Esophagus squamous epithelium (tissue), 5 donors: Measurements from ENCODE around the gene ZDHHC7. TPM values are rescaled to one million over a fixed set of nuclear protein-coding genes. Genes with fewer than 3 reads are reported as not detected.

Source experiments
- DNase-seq: peaks from one replicate; lab custom pipeline; 2025; lab: John Stamatoyannopoulos, UW
- H3K27ac ChIP-seq, 4 donors: fragments of 200-600 bp; sonication (generic); one replicate each; pipeline ENCODE4 v1.5.1; 2016 to 2019; ENCODE audit warnings: mild to moderate bottlenecking in 1 of 4
- H3K27me3 ChIP-seq, 4 donors: fragments of 200-600 bp; sonication (generic); 1 replicate in 3 of 4; 2 replicates in 1 of 4; pipeline versions ENCODE4 v1.5.1 to v1.6.0; 2017 to 2021; ENCODE audit warnings: antibody characterized with exemption in 1 of 4
- H3K36me3 ChIP-seq, 3 donors: fragments of 200-600 bp; sonication (generic); one replicate each; pipeline ENCODE4 v1.5.1; 2016 to 2019
- H3K4me1 ChIP-seq, 3 donors: fragments of 200-600 bp; sonication (generic); one replicate each; pipeline ENCODE4 v1.5.1; 2017 to 2019
- H3K4me3 ChIP-seq, 4 donors: fragments of 200-600 bp; sonication (generic); 1 replicate in 3 of 4; 2 replicates in 1 of 4; pipeline ENCODE4 v1.5.1; 2016 to 2019; ENCODE audit warnings: mild to moderate bottlenecking in 2 of 4, moderate library complexity in 1 of 4
- H3K9me3 ChIP-seq, 3 donors: fragments of 200-600 bp; sonication (generic); one replicate each; pipeline ENCODE4 v1.5.1; 2016 to 2019
- CTCF ChIP-seq, 6 experiments: fragments of 450-650 bp in 4 of 6; fragments of 200-600 bp in 2 of 6; sonication (generic) in 2 of 6; IDR thresholded peaks; one replicate each; pipeline ENCODE4 v1.5.1; 2016 to 2019; ENCODE audit warnings: antibody characterized with exemption in 6 of 6, mild to moderate bottlenecking in 4 of 6, moderate library complexity in 4 of 6
- POLR2A ChIP-seq, 4 donors: fragments of 450-650 bp; IDR thresholded peaks; one replicate each; pipeline ENCODE4 v1.6.1; 2017; ENCODE audit warnings: antibody characterized with exemption in 4 of 4, mild to moderate bottlenecking in 4 of 4, moderate library complexity in 3 of 4
- WGBS, 2 donors: methylation state at CpG; one replicate each; pipeline ENCODE4 v1.1.5; 2018; 5-methylcytosine and 5-hydroxymethylcytosine counted together
- intact Hi-C: fragments of 100-400 bp; cut with DNase I; formaldehyde crosslinking; loops from one replicate; pipeline ENCODE4 v1.15.0; 2022
- total RNA-seq, 4 donors: library from RNA; depleted of rRNA; stranded (reverse); fragments of >200 nt; gene quantifications; one replicate each; pipeline ENCODE4 v1.1.0, GENCODE V29; 2016
- donor health status: DM: yes; HTN: yes; CAD: no.

Gene ZDHHC7
- total RNA-seq, 4 donors from 2014 or later: 31.2 to 41.2 (median 38.6) TPM

GRCh38 chr16:85042167-85042526, 30.8 kb upstream of the ZDHHC7 start:
- WGBS, 2 donors: 76% methylated on average over 6 of the region's 6 CpGs
- H3K9me3 ChIP-seq: no peaks in the 10 kb centered on the region
- H3K36me3 ChIP-seq: peaks cover 0 to 8% (median 0%) of the 10 kb centered on the region in 3 donors
- H3K4me3 ChIP-seq: no peak overlapping the region
- H3K4me1 ChIP-seq: peaks cover 0 to 7% (median 0%) of the 10 kb centered on the region in 3 donors
- no peak overlapping the region for H3K27ac ChIP-seq
- intact Hi-C loops: no loop called here
- no peak for DNase-seq
- TF ChIP-seq CTCF (IDR thresholded peaks at IDR 0.05): no peak
- TF ChIP-seq POLR2A (IDR thresholded peaks at IDR 0.05): no peak
- no peaks in the 10 kb centered on the region for H3K27me3 ChIP-seq

- no peak for TF ChIP-seq POLR2A (IDR thresholded peaks at IDR 0.05)
- no peak for TF ChIP-seq CTCF (IDR thresholded peaks at IDR 0.05)
- peaks cover 0 to 8% (median 0%) of the 10 kb centered on the region in 3 donors for H3K36me3 ChIP-seq
- H3K27me3 ChIP-seq: no peaks in the 10 kb centered on the region
- no peak overlapping the region for H3K4me3 ChIP-seq
- intact Hi-C loops: no loop called here
- H3K27ac ChIP-seq: no peak overlapping the region
- no peak for DNase-seq
- H3K4me1 ChIP-seq: peaks cover 0 to 13% (median 6%) of the 10 kb centered on the region in 3 donors
- WGBS, 2 donors: 82 to 85% methylated on average over 20 to 22 of the region's 27 CpGs
- H3K9me3 ChIP-seq: no peaks in the 10 kb centered on the region
Observed at GRCh38 chr16:85041219-85042166, 30.2 kb upstream of the ZDHHC7 start.

GRCh38 chr16:85040685-85041084, 29.4 kb upstream of the ZDHHC7 start:
- DNase-seq: no peak
- no peaks in the 10 kb centered on the region for H3K9me3 ChIP-seq
- no peaks in the 10 kb centered on the region for H3K27me3 ChIP-seq
- H3K27ac ChIP-seq: no peak overlapping the region
- H3K4me3 ChIP-seq: no peak overlapping the region
- 81 to 84% methylated on average over 6 of the region's 6 CpGs for WGBS, 2 donors
- intact Hi-C loops: no loop called here
- H3K4me1 ChIP-seq: peaks cover 0 to 19% (median 11%) of the 10 kb centered on the region in 3 donors
- H3K36me3 ChIP-seq: peaks cover 0 to 5% (median 0%) of the 10 kb centered on the region in 3 donors
- TF ChIP-seq CTCF (IDR thresholded peaks at IDR 0.05) (no peak), POLR2A (IDR thresholded peaks at IDR 0.05) (no peak)

GRCh38 chr16:85037721-85038120, 26.4 kb upstream of the ZDHHC7 start:
- H3K4me3 ChIP-seq: no peak overlapping the region
- H3K27ac ChIP-seq: no peak overlapping the region
- intact Hi-C loops: no loop called here
- 91 to 98% methylated on average over 4 to 5 of the region's 5 CpGs for WGBS, 2 donors
- TF ChIP-seq POLR2A (IDR thresholded peaks at IDR 0.05): no peak
- no peak for TF ChIP-seq CTCF (IDR thresholded peaks at IDR 0.05)
- peaks cover 0 to 27% (median 11%) of the 10 kb centered on the region in 3 donors for H3K4me1 ChIP-seq
- no peak for DNase-seq
- no peaks in the 10 kb centered on the region for H3K27me3 ChIP-seq
- H3K9me3 ChIP-seq: no peaks in the 10 kb centered on the region
- H3K36me3 ChIP-seq: peaks cover 0 to 12% (median 0%) of the 10 kb centered on the region in 3 donors

GRCh38 chr16:85037050-85037410, 25.7 kb upstream of the ZDHHC7 start:
- WGBS, 2 donors: 45 to 52% methylated on average over 7 of the region's 7 CpGs
- Histone ChIP-seq H3K4me1 (peaks cover 0 to 28% (median 11%) of the 10 kb centered on the region in 3 donors), H3K27me3 (no peaks in the 10 kb centered on the region), H3K4me3 (no peak overlapping the region), H3K27ac (peak overlapping the region; percentile 26 to 54 (median 38)), H3K9me3 (no peaks in the 10 kb centered on the region), H3K36me3 (peaks cover 0 to 19% (median 0%) of the 10 kb centered on the region in 3 donors)
- DNase-seq: no peak
- TF ChIP-seq CTCF (IDR thresholded peaks at IDR 0.05) (no peak), POLR2A (IDR thresholded peaks at IDR 0.05) (no peak)
- intact Hi-C loops: no loop called here
